ENCODE results near the gene LHB. TPM values are rescaled to one million over a fixed set of nuclear protein-coding genes. Genes with fewer than 3 reads are reported as not detected.
A peak's percentile ranks its signal among the peaks of the same experiment; 100 is the strongest.

The LHB gene
- total and polyA plus RNA-seq, 2 of the 4 experiments (the other 2 are of a cell fraction): not detected

GRCh38 chr19:49064768-49065611 lies 48.1 kb upstream of the LHB start, which contains the start of gene NTF4:
Gene NTF4 (minus strand): TSS chr19:49064818. CDS start chr19:49061997, 2,821 bp downstream.
- intact Hi-C loops (cut with micrococcal nuclease) (no loop called here), in situ Hi-C loops (cut with MboI; ENCODE audit: low sequenced_read_pairs) (no loop called here), dilution Hi-C loops (cut with HindIII; ENCODE audit: low sequenced_read_pairs, unreplicated experiment) (no loop called here)
- Histone ChIP-seq H4K20me1 (ENCODE audit: insufficient read depth, low read length) (no peaks in the 10 kb centered on the region), H2AK5ac (ENCODE audit: low read depth, low read length) (no peak within 1 kb of the TSS), H3K23ac (ENCODE audit: low read depth, low read length) (peak within 1 kb of the TSS; percentile 38; the same call in 1 of the 2 replicates), H3K56ac (ENCODE audit: extremely low read depth, insufficient read depth, low read length) (no peak within 1 kb of the TSS), H2AFZ (replicated peaks; ENCODE audit: low read length, poor library complexity) (peak within 1 kb of the TSS; percentile 67), H3K9me1 (ENCODE audit: insufficient read depth, low read length) (no peaks in the 10 kb centered on the region), H3K4me3 (ENCODE audit: insufficient read depth, low read depth, low read length) (peak within 1 kb of the TSS; percentile 19), H3K4me1 (ENCODE audit: control insufficient read depth, insufficient read depth, low read length) (peaks cover 2% of the 10 kb centered on the region; the same call in 1 of the 2 replicates), H2BK15ac (ENCODE audit: low read depth, low read length) (no peak within 1 kb of the TSS), H3K4me2 (ENCODE audit: low read depth, low read length) (peak within 1 kb of the TSS; percentile 52), H2BK20ac (ENCODE audit: low read depth, low read length) (no peak within 1 kb of the TSS), H3K14ac (replicated peaks; ENCODE audit: low read depth, low read length) (no peak within 1 kb of the TSS; the same call in 1 of the 2 replicates), H3K27me3 (ENCODE audit: control insufficient read depth, insufficient read depth, low read length) (peaks cover 41% of the 10 kb centered on the region), H3K36me3 (ENCODE audit: control insufficient read depth, insufficient read depth, low read length) (no peaks in the 10 kb centered on the region), H3K27ac (ENCODE audit: insufficient read depth, low read length) (no peak within 1 kb of the TSS), H3K18ac (ENCODE audit: low read depth, low read length) (no peak within 1 kb of the TSS), H4K8ac (ENCODE audit: low read depth in 2 of 2, low read length in 2 of 2) (no peak within 1 kb of the TSS), H3K9ac (ENCODE audit: low read depth, low read length) (no peak within 1 kb of the TSS), H4K5ac (ENCODE audit: low read depth, low read length) (no peak within 1 kb of the TSS), H4K91ac (ENCODE audit: insufficient read depth, low read depth, low read length) (no peak within 1 kb of the TSS), H3K9me3 (ENCODE audit: control insufficient read depth, insufficient read depth, low read length) (peaks cover 7% of the 10 kb centered on the region; the same call in 1 of the 2 replicates), H2BK5ac (ENCODE audit: low read depth, low read length, poor library complexity, severe bottlenecking) (no peak within 1 kb of the TSS), H3K79me1 (ENCODE audit: low read depth in 1 of 2, low read length in 2 of 2) (no peaks in the 10 kb centered on the region; a peak in 1 of 4 replicates), H2BK120ac (ENCODE audit: low read depth, low read length) (no peak within 1 kb of the TSS), H3K4ac (ENCODE audit: low read depth, low read length) (no peak within 1 kb of the TSS), H2AK9ac (replicated peaks; ENCODE audit: low read depth, low read length, poor library complexity) (peak within 1 kb of the TSS; percentile 55)
- ChIA-PET POLR2A (ENCODE audit: unreplicated experiment) (no interaction called here), CTCF (interaction anchor here (1.3 kb wide), 1 partner anchor 10 kb away, joined by 3 read pairs; no protein-coding TSS in a partner anchor)
- TF ChIP-seq POLR2A (IDR thresholded peaks at IDR 0.05; ENCODE audit: low read depth, low read length): no peak
- 0 out of 2 replicates have a peak, but pooled peaks have one; percentile 2 for TF ChIP-seq BHLHE40 (IDR thresholded peaks at IDR 0.05; ENCODE audit: low read depth, low read length)
- ATAC-seq (ENCODE audit: low read depth) (peak; percentile 81), DNase-seq (no peak)
- no TSS peak for BruUV-seq (replicated peaks)
- 5% methylated on average over 20 of the region's 53 CpGs; no CpG with 5 or more reads in 1 of the 2 experiments for WGBS, 2 experiments (ENCODE audit: extremely low coverage in 2 of 2, insufficient read length in 1 of 2)

All from IMR-90 (cell line).